Stimulated activated CD8-positive, alpha-beta memory T cell treated with anti-CD3 and anti-CD28 coated beads, Interleukin-12 subunit alpha, Interleukin-12 subunit beta, amount 100 ng/mL, for 4 hours (primary cell): ENCODE measurements around the gene TNIP2.

Experiments
- DNase-seq: peaks from one replicate; pipeline ENCODE4 v3.0.0-alpha.2; 2020; ENCODE audit warnings: low read depth

TNIP2 gene

DNA sequence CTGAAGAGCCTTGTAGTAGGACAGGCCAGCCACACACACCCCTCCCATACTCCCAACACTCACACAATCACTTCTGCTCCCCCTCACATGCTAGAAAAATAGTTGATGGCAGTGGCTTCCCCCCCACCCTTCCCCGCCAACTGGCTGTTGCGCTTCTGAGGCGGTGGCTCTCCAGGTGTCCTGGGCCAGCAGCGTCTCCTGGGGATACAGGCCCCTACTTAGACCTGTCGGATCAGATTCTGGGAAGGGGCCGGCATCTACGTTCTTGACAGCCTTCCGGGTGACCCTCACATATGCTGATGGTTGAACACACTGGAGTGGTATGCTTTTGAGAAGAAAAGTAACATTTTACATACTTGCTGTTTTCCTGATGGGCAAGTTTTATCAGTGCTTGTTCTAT is 39.9 kb downstream of the TNIP2 start:
- DNase-seq, result no peak

DNA sequence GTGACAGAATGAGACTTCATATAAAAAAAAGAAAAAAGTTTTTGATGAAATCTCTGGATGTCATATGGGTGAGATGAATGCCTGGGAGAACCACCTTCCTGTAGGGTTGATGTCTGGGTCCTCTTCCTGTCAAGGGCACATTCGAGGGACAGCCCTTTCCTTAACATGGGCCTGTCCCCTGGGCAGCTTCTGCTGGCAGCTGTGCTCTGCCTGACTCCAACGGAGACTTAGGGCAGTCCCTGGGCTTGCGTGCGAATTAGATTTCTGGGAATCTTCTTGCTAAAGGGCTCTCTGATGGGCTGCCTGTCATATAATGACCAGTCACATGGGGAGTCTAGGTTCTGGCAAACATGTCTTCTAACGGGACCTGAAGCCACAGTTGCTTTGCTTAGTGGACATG is 40.7 kb downstream of the TNIP2 start:
- no peak for DNase-seq

DNA sequence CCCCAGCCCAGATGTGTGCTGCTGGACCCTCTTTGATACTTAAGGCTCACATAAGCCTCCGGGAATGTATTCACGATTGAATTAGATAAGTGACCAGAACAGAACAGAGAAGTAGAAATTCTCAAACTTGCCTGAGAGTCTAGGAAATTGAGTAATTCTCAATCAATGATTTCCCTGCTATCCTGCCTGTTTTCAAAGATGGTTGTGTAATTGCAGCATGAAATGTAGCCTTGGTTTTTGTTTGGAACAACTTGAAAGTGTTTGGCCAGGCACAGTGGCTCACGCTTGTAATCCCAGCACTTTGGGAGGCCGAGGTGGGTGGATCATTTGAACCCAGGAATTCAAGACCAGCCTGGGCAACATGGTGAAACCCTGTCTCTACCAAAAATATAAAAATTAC is 41.2 kb downstream of the TNIP2 start:
- DNase-seq, result no peak

DNA sequence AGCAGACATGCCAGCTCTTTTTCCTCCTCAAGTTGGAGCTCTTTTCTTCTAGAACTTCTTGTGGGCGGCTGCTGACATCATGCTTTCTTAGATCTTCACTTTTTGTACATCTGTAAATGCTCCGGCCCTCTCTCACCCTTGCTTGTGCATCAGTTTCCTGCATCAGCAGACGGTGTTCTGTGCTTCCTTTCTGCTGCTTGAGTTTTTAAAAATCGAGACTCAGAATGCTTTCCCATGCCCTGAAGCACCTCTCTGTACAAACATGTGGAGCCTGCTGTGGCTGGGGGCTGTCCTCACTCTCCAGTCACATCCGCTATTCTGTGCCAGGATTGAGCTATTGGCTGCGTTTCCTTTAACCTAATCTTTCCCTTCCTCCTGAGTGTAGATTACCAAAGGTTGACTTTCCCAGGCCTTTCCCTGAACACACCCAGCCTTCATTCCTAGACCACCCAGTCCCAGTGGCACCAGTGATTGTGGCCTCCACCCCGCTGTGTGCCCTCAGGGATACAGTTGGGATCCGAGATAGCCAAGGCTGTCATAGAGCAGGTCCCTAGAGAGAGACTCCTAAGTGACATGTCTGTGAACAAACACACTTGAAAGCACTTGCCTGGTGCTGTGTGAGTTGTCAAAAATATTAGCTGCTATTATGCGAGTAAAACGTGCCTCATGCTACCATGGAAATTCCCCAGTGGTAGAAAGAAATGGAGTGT is 41.9 kb downstream of the TNIP2 start:
- DNase-seq, result peak; percentile 20

DNA sequence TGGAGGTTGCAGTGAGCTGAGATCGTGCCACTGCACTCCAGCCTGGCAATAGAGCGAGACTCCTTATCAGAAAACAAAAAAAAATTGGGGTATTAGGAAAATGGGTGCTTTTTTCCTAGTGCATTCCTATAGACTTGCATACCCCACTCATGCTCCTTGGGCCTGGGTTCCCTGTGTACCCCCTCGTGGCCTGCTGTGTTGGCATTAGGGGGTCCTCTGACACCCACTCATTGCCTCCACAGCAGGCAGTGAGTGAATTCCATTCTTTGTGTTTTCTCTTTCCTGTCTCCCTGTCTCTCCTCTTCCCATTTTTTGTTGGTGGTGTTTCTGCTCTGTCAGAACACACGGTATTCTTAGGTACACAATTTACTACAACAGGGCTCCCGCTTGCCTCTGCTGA is 42.8 kb downstream of the TNIP2 start:
- DNase-seq, result no peak

DNA sequence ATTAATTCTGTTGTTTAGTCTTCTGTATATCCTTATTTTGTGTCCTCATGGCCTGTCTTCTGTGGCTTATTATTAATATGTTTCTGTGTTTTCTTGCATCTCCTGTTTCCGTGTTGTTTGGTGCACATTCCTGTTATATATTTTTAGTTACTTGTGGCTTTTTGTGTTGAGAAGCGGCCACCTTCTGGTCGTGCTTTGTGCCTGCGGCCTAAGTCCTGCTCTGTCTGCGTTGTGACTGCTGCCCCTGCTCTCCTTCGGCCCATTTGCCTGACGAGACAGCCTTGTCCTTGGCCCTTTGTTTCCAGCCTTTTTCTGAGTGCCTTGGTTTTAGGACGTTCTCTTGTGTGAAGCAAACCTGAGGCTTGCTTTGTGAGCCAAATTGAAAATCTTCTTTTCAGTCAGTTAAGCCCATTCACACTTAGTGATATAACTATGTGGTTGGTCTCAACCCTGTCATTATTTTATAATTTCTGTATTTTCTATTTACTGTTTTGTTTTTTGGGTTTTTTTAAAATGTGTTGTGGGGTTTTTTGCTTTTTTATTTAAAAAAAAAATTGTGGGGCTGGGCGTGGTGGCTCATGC is 43.8 kb downstream of the TNIP2 start:
- no peak for DNase-seq

DNA sequence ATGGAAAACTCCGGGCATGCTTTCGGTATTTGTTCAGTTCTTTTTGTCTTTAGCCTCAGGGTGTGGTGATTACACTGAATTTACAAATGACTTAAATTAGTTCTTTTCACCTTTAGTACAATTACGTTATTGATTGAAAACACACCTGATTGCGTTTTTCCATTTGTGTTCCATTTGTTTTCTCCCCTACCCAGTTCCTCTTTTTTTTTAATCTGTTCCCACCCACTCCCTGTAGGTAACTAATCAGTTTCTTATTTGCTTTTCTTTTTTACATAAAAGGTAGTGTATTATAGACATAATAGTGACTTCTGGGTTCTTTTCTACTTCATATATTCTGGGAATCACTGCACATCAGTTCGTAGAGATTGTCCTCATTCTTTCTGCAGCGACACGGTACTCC is 53.4 kb downstream of the TNIP2 start:
- no peak for DNase-seq

DNA sequence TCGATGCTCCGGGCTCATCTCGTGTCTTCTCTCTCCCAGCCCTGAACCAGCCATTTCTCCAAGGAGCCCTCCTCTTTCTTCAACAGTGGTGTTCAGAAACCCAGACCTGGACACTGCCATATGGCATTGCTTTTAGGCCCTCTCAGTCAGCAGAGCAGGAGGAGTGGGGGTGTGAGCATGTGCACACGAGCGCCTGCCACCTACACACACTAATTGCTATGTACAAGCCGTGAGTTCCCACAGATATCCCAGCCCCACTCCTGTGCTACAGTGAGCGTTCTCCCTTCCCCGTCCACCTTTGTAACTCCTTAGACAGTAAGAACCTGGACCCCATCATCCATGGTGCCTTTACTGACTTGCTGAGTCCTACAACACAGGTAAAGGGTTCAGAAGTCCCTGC is 53.8 kb downstream of the TNIP2 start:
- DNase-seq, result no peak

DNA sequence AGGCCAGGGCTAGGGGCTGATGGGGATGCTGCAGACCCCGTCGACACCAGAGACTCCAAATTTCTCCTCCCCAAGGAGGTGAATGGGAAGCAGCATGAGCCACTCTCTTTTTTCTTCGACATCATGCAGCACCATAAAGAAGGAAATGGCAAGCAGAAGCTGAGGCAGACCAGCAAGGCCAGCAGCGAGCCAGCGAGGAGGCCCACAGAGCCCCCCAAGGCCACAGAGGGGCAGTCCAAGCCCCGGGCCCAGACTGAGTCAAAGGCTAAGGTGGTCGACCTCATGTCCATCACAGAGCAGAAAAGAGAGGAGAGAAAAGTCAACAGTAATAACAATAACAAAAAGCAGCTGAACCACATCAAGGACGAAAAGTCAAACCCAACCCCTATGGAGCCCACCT is 56.1 kb downstream of the TNIP2 start:
- no peak for DNase-seq

DNA sequence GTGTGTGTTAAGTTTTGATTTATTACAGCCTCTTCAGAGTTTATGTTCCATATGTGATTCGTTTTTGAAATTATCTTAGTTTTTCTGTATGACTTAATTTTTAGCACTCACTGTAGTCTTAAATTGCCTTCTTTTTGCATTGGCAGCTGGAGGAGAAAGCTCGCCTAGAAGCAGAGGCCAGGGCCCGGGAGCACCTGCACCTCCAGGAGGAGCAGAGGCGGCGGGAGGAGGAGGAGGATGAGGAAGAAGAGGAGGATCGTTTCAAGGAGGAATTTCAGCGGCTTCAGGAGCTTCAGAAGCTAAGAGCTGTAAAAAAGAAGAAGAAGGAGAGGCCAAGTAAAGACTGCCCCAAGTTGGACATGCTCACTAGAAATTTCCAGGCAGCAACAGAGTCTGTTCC is 56.6 kb downstream of the TNIP2 start:
- DNase-seq, result no peak

DNA sequence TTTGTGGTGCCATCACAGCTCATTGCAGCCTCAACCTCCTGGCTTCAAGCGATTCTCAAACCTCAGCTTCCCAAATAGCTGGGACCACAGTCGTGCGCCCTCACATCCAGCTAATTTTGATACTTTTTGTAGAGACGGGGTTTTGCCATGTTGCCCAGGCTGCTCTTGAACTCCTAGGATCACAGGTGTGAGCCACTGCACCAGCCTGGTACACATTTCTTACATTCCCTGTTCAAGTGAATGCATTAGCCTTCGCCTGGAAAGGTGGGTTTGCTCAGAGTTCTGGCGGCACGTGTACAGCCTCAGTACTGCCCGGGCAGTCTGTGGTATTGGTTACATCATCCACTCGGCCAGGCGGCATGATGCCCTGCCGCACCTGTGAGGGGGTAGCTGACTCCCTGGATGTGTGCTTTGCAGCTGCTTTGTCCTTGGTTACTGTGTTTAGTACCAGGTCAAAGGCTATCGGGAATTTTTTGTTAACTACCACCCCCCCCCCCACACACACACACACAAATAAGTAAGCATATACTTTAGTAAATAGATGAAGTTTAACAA is 57.1 kb downstream of the TNIP2 start:
- DNase-seq, result no peak

DNA sequence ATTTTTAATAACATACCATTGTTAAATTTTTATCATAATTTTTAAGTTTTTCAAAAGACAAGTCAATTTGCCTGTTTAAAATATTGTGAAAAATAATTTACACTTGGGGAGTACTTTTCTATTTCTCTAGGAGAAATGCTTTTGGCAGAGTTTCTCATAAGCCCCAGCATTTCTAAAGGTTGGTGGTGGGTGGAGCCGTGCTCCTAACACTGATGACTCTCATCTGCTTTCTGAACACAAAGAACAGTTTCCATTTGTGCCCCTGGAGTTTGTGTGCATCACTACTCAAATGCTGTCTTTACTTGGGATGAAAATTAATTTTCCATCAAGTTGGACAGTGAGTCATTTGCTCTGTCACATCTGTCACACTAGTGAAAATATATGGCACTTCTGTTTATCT is 57.6 kb downstream of the TNIP2 start:
- no peak for DNase-seq

DNA sequence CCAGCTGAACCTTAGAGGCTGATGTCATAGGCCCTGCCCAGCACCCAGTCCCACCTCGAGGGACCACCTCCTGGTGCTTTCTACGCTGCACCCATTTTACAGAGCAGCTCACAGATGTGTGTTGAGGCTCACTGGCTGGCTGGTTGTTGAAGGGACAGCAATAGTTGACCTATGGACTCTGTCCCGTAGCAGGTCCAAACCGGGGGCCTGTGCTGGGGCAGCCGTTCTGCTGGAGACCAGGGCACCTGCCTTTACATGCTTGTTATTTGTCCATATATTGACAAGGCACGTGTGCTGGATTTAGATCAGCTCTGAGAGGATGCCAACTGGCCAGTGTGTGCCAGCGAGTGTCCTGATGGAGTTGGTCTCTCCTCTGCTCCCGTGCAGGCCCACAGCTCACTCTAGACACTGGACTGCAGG is 58.1 kb downstream of the TNIP2 start:
- DNase-seq, result no peak

DNA sequence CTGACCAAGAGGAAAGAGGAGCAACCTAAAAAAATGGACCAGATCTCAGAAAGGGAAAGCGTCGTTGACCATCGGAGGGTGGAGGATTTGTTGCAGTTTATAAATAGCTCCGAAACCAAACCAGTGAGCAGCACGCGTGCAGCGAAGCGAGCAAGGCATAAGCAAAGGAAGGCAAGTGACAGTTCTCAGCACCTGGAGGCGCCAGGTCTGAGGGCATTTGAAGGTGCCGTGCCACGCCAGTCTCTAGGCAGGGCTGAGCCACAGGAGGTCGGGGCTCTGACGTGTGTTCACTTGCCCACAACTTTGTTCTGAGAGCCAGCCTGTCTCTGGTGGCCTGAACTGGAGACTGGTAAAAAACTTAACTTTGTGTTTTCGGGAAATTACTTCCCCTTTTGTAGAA is 59.7 kb downstream of the TNIP2 start:
- DNase-seq, result no peak

DNA sequence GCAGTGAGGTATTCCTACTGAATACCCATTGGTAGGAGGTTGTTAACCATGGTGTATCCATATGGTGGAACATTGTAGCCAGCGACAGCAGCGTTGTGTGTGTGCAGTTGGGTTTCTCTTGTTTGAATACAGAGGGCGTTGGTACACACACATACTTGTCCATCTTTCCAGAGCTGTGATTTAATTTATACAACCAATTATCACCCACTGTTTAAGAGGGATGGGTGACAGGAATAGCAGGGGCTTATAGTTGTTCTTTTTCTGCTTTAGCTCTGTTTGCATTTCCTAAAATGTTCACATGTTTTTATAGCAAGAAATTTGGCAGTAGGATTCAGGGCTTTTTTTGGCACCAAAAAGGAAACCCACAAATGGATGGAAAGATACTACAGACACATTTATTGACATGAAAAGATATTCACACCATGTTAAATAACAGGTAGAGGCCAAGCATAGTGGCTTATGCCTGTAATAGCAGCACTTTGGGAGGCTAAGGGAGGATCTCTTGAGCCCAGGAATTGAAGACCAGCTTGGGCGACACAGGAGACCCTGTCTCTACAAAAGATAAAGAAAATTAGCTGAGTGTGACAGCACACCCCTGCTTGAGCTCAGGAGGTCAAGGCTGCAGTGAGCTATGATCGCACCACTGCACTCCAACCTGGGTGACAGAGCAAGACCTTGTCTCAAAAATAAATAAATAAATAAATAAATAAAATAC is 60.6 kb downstream of the TNIP2 start:
- DNase-seq, result no peak

DNA sequence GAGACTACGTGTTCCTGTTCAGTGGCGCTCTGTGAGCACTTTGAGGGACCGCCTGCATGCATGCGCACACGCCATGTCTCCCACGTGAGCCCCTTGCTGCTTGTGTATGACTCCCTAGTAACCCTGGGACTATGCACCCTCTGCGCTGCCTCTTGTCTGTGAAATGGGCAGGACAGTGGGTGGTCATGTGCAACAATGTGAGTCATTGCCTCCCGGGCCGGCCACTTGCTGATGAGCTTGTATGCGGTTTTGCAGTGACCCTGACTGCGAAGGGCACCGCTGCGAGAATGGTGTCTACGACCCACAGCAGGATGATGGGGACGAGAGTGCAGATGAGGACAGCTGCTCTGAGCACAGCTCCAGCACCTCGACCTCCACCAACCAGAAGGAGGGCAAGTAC is 61.4 kb downstream of the TNIP2 start:
- DNase-seq, result no peak

DNA sequence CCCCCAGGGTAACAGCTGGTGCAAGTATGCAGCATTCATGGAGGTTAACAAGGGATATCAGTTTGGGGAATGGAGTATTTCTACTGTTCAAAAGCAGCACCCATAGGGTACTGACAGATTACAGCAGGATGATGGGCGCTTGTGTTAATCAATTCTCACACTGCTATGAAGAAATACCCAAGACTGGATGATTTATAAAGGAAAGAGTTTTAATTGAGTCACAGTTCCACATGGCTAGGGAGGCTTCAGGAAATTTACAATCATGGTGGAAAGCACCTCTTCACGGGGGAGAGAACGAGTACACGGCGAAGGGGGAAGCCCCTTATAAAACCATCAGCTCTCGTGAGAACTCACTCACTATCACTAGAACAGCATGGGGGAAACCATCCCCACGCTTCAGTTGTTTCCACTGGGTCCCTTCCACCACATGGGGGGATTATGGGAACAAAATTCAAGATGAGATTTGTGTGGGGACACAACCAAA is 64.1 kb downstream of the TNIP2 start:
- no peak for DNase-seq
